Smooth muscle cell (in vitro differentiated cells): ENCODE data around the gene WFS1. TPM values are rescaled to one million over a fixed set of nuclear protein-coding genes. Genes with fewer than 3 reads are reported as not detected.

Experiments
- DNase-seq: peaks from one replicate; lab custom pipeline; 2025; ENCODE audit not compliant: unreplicated experiment; lab: John Stamatoyannopoulos, UW
- H2AFZ ChIP-seq: fragments of 200-600 bp; sonication (generic); 2 replicates; pipeline ENCODE4 v1.6.0; 2016; ENCODE audit warnings: antibody characterized with exemption, low read depth, mild to moderate bottlenecking
- H3F3A ChIP-seq: fragments of 200-600 bp; sonication (generic); 2 replicates; pipeline ENCODE4 v1.6.0; 2017; ENCODE audit warnings: antibody characterized with exemption, low read depth
- H3K27ac ChIP-seq: fragments of 200-600 bp; sonication (generic); 2 replicates; pipeline ENCODE4 v1.5.1; 2016; ENCODE audit warnings: low read depth, mild to moderate bottlenecking
- H3K27me3 ChIP-seq: fragments of 200-600 bp; sonication (generic); 2 replicates; pipeline ENCODE4 v1.6.1; 2016; ENCODE audit warnings: low read depth, mild to moderate bottlenecking
- H3K36me3 ChIP-seq: fragments of 200-600 bp; sonication (generic); 2 replicates; pipeline ENCODE4 v1.5.1; 2016; ENCODE audit warnings: low read depth
- H3K4me1 ChIP-seq: fragments of 200-600 bp; sonication (generic); 2 replicates; pipeline ENCODE4 v1.5.1; 2016; ENCODE audit warnings: low read depth
- H3K4me2 ChIP-seq: fragments of 200-600 bp; sonication (generic); 2 replicates; pipeline ENCODE4 v1.6.0; 2016; ENCODE audit warnings: mild to moderate bottlenecking
- H3K4me3 ChIP-seq: fragments of 200-600 bp; sonication (generic); 2 replicates; pipeline ENCODE4 v1.5.1; 2016; ENCODE audit warnings: mild to moderate bottlenecking
- H3K79me2 ChIP-seq: fragments of 200-600 bp; sonication (generic); 2 replicates; pipeline ENCODE4 v1.6.0; 2016; ENCODE audit warnings: low read depth, mild to moderate bottlenecking
- H3K9ac ChIP-seq: fragments of 200-600 bp; sonication (generic); 2 replicates; pipeline ENCODE4 v1.6.0; 2016; ENCODE audit warnings: low read depth
- H3K9me3 ChIP-seq: fragments of 200-600 bp; sonication (generic); replicated peaks from 2 replicates; pipeline ENCODE4 v1.5.1; 2016; ENCODE audit warnings: low read depth
- H4K20me1 ChIP-seq: fragments of 200-600 bp; sonication (generic); 2 replicates; pipeline ENCODE4 v1.6.0; 2016; ENCODE audit warnings: low read depth
- CTCF ChIP-seq: fragments of 200-600 bp; sonication (generic); IDR thresholded peaks from 2 replicates; pipeline ENCODE4 v1.5.1; 2017; ENCODE audit warnings: borderline replicate concordance, mild to moderate bottlenecking, antibody characterized with exemption; ENCODE audit not compliant: insufficient read depth, poor library complexity, severe bottlenecking
- WGBS: methylation state at CpG from one replicate; pipeline ENCODE4 v1.1.7; 2016; ENCODE audit warnings: low lambda C conversion rate; 5-methylcytosine and 5-hydroxymethylcytosine counted together
- polyA plus RNA-seq: library from polyadenylated mRNA; unstranded; fragments of >200 nt; fragmentation: Nextera tagmentation; extraction: Ambion mirVana; gene quantifications from 2 replicates; pipeline ENCODE4 v1.2.1, GENCODE V29; 2016
- total RNA-seq: library from RNA; depleted of rRNA; stranded (reverse); fragments of >200 nt; gene quantifications from 2 replicates; pipeline ENCODE4 v1.2.3, GENCODE V29; 2014

The WFS1 gene
- total and polyA plus RNA-seq, 2 experiments from 2014 or later = 28.6 to 30.2 TPM

DNA sequence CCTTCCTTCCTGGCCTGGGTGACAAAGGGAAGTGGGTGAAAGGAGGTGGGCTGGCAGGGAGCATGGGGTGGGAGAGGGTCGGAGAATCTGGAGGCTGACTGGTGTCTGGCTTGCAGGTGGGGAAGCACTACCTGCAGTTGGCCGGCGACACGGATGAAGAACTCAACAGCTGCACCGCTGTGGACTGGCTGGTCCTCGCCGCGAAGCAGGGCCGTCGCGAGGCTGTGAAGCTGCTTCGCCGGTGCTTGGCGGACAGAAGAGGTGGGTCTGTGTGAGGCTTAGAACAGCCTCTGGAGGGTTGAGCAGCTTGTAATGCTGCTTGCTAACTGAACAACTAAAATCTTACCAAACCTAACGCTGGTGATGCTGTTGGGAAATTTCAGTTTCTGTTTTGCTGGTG, 19.2 kb downstream of the WFS1 start:
- Histone ChIP-seq H3K4me2 (no peak overlapping the region), H3K27ac (no peak overlapping the region), H3K36me3 (no peaks in the 10 kb centered on the region), H3F3A (no peaks in the 10 kb centered on the region), H3K9me3 (no peaks in the 10 kb centered on the region), H4K20me1 (peaks cover 8% of the 10 kb centered on the region), H3K27me3 (no peaks in the 10 kb centered on the region), H3K4me1 (no peaks in the 10 kb centered on the region), H3K79me2 (no peaks in the 10 kb centered on the region), H2AFZ (no peak overlapping the region), H3K4me3 (no peak overlapping the region), H3K9ac (no peak overlapping the region)
- 97% methylated on average over 15 of the region's 15 CpGs for WGBS
- DNase-seq = no peak
- TF ChIP-seq CTCF = no peak

GRCh38 chr4:6290256-6290655, 20.6 kb downstream of the WFS1 start:
- H3K27me3 ChIP-seq = no peaks in the 10 kb centered on the region
- no peaks in the 10 kb centered on the region for H3K4me1 ChIP-seq
- no peaks in the 10 kb centered on the region for H3K79me2 ChIP-seq
- H3K4me2 ChIP-seq = no peak overlapping the region
- no peak for TF ChIP-seq CTCF
- H4K20me1 ChIP-seq = no peaks in the 10 kb centered on the region
- H3K27ac ChIP-seq = no peak overlapping the region
- no peak overlapping the region for H2AFZ ChIP-seq
- DNase-seq = no peak
- WGBS = 93% methylated on average over 7 of the region's 7 CpGs
- H3K9me3 ChIP-seq = no peaks in the 10 kb centered on the region
- no peak overlapping the region for H3K9ac ChIP-seq
- no peak overlapping the region for H3K4me3 ChIP-seq
- no peaks in the 10 kb centered on the region for H3F3A ChIP-seq
- H3K36me3 ChIP-seq = no peaks in the 10 kb centered on the region

- Histone ChIP-seq H3K9ac (no peak overlapping the region), H3F3A (no peaks in the 10 kb centered on the region), H2AFZ (no peak overlapping the region), H3K4me1 (no peaks in the 10 kb centered on the region), H3K27ac (no peak overlapping the region), H4K20me1 (no peaks in the 10 kb centered on the region), H3K9me3 (no peaks in the 10 kb centered on the region), H3K79me2 (no peaks in the 10 kb centered on the region), H3K27me3 (no peaks in the 10 kb centered on the region), H3K36me3 (no peaks in the 10 kb centered on the region), H3K4me3 (no peak overlapping the region), H3K4me2 (no peak overlapping the region)
- no peak for TF ChIP-seq CTCF
- no peak for DNase-seq
- WGBS = 90% methylated on average over 25 of the region's 25 CpGs
Observed at GRCh38 chr4:6290769-6291547, 21.3 kb downstream of the WFS1 start.

DNA sequence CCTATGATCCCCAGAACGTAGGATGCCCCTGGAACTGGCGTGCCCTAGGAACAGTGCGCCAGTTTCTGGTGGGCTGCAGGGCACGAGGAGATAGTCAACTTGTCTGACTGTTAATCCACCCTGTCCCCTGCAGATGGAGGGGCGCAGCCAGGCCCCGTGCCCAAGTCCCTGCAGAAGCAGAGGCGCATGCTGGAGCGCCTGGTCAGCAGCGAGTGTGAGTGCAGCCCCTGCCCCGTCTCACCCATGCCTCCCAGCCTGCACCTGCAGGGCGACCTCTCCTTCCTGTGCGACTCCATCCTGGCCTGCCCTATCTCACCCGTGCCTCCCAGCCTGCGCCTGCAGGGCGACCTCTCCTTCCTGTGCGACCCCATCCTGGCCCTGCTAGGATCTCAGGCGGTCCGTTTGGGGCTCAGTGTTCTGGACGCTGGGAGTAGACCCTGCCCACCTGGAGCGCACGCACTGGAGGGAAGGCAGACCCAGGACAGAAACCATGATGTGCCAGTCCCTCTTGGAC, 22.2 kb downstream of the WFS1 start:
- no peaks in the 10 kb centered on the region for H3K36me3 ChIP-seq
- no peak for DNase-seq
- no peaks in the 10 kb centered on the region for H3K9me3 ChIP-seq
- no peak for TF ChIP-seq CTCF
- no peak overlapping the region for H2AFZ ChIP-seq
- no peak overlapping the region for H3K27ac ChIP-seq
- no peak overlapping the region for H3K4me3 ChIP-seq
- WGBS = 87% methylated on average over 19 of the region's 21 CpGs
- H4K20me1 ChIP-seq = no peaks in the 10 kb centered on the region
- H3K27me3 ChIP-seq = no peaks in the 10 kb centered on the region
- no peak overlapping the region for H3K9ac ChIP-seq
- H3K79me2 ChIP-seq = no peaks in the 10 kb centered on the region
- no peaks in the 10 kb centered on the region for H3F3A ChIP-seq
- no peak overlapping the region for H3K4me2 ChIP-seq
- H3K4me1 ChIP-seq = no peaks in the 10 kb centered on the region
